ENCODE results near the gene KRTAP5-6.

- no peak for TF ChIP-seq CTCF (IDR thresholded peaks at IDR 0.05)
- TF ChIP-seq POLR2A (IDR thresholded peaks at IDR 0.05) = no peak
Observed at GRCh38 chr11:1669546-1670218, 27.3 kb upstream of the KRTAP5-6 start.
